ENCODE measurements around the gene EPSTI1.
"Not testable (repeated sequence)": the region's sequence is repeated elsewhere in the genome, so short reads cannot be mapped to it uniquely, and the experiment has no call there.

Gene EPSTI1

GRCh38 chr13:42994878-42995277 lies 2.8 kb upstream of the EPSTI1 start:
- ATAC-seq (ENCODE audit: low read depth) = no peak
- Mint-ChIP-seq H3K27me3 (no peaks in the 10 kb centered on the region), H3K4me3 (no peak overlapping the region), H3K9me3 (no peaks in the 10 kb centered on the region), H3K4me1 (peaks cover 16% of the 10 kb centered on the region), H3K27ac (peak overlapping the region; percentile 70), H3K36me3 (no peaks in the 10 kb centered on the region)
- no peak for DNase-seq (ENCODE audit: low spot score in 2 of 2)

GRCh38 chr13:42992764-42993122 lies 702 bp upstream of the EPSTI1 start:
- ATAC-seq (ENCODE audit: low read depth) = peak; percentile 0
- DNase-seq (ENCODE audit: low spot score in 2 of 2) = no peak
- Mint-ChIP-seq H3K4me1 (peaks cover 16% of the 10 kb centered on the region), H3K36me3 (no peaks in the 10 kb centered on the region), H3K27me3 (no peaks in the 10 kb centered on the region), H3K4me3 (peak overlapping the region; percentile 91), H3K27ac (peak overlapping the region; percentile 98), H3K9me3 (no peaks in the 10 kb centered on the region)

GRCh38 chr13:42991233-42991897 lies 676 bp downstream of the EPSTI1 start:
- peaks cover 16% of the 10 kb centered on the region for H3K4me1 Mint-ChIP-seq
- not testable (repeated sequence) for H3K36me3 Mint-ChIP-seq; H3K9me3 Mint-ChIP-seq; DNase-seq (ENCODE audit: low spot score in 2 of 2); ATAC-seq (ENCODE audit: low read depth); H3K27me3 Mint-ChIP-seq
- H3K27ac Mint-ChIP-seq = peak overlapping the region; percentile 98
- H3K4me3 Mint-ChIP-seq = peak overlapping the region; percentile 91

DNA sequence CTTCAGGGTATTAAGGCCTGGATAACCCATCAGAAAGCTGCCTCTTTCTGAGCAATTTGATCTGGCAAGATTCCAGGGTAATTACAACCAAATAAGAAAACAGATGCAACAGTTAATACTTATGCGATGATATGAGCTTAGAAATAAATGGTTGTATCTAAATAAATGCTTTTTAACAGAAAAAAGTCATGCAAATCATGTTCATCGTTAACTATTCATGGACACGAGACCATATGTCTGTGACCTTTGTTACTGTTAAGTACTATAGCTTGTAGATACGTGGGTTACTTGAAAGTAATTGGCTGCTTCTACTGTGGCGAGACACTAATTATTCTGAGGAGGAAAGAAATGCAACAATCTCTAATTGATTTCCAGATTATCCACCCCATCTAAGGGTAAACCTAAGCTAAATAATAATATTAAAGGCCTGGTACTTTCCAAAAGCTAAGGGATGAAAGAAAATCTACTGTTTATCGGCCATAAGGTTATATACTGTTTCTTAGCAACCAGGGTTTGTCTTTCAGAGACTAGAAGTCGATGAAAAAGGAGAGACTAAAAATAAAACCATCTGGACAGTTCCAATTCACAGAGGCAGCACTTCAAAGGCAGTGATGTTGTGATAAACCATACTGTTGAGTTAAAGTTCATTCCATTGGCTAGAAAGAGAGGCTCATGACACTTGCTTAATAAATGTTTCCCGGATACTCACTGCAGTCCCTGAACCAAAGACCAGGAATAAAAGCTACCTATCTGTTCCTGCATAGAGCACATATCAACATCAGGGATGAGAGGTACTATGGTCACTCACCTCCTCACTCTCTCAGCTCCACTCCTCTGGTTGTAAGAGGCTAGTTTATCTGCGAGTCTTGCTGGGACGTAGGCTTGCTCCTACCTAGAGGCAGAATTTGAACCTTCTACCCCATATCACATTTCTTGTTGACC lies 1.5 kb downstream of the EPSTI1 start:
- peaks cover 20% of the 10 kb centered on the region for H3K4me1 Mint-ChIP-seq
- H3K4me3 Mint-ChIP-seq = peak overlapping the region; percentile 91
- H3K36me3 Mint-ChIP-seq = no peaks in the 10 kb centered on the region
- peak; percentile 19 for ATAC-seq (ENCODE audit: low read depth)
- no peaks in the 10 kb centered on the region for H3K9me3 Mint-ChIP-seq
- H3K27ac Mint-ChIP-seq = peak overlapping the region; percentile 98
- no peak for DNase-seq (ENCODE audit: low spot score in 2 of 2)
- H3K27me3 Mint-ChIP-seq = no peaks in the 10 kb centered on the region

- no peaks in the 10 kb centered on the region for H3K27me3 Mint-ChIP-seq
- H3K27ac Mint-ChIP-seq = peak overlapping the region; percentile 72
- H3K4me1 Mint-ChIP-seq = peaks cover 36% of the 10 kb centered on the region
- no peak for ATAC-seq (ENCODE audit: low read depth)
- no peaks in the 10 kb centered on the region for H3K9me3 Mint-ChIP-seq
- peaks cover 8% of the 10 kb centered on the region for H3K36me3 Mint-ChIP-seq
- no peak overlapping the region for H3K4me3 Mint-ChIP-seq
- DNase-seq (ENCODE audit: low spot score in 2 of 2) = no peak
These were observed 5.9 kb downstream of the EPSTI1 start for GRCh38 chr13:42986176-42986574.

GRCh38 chr13:42985312-42986175 lies 6.5 kb downstream of the EPSTI1 start:
- Mint-ChIP-seq H3K36me3 (peaks cover 12% of the 10 kb centered on the region), H3K27me3 (no peaks in the 10 kb centered on the region), H3K9me3 (no peaks in the 10 kb centered on the region), H3K4me1 (peaks cover 30% of the 10 kb centered on the region), H3K4me3 (no peak overlapping the region), H3K27ac (peak overlapping the region; percentile 72)
- no peak for ATAC-seq (ENCODE audit: low read depth)
- DNase-seq (ENCODE audit: low spot score in 2 of 2) = no peak

DNA sequence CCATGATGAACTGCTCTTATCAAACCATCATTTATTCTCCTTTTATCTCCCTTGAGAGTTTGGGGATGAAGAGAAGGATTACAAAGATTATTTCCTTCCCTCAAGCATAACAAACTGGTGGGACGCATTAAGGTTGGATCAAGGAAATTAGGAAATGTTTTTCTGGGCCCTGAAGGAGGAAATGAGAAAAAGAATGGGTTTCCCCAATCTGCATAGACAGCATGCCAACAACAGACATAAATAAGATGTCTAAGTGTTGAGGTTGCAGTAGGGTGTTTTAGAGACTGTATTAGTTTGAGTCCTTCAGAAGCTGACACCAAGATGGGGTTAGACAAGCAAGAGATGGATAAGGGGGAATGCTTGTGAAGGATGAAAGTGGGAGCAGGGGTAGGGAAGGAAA lies 7.3 kb downstream of the EPSTI1 start:
- Mint-ChIP-seq H3K27me3 (no peaks in the 10 kb centered on the region), H3K9me3 (peaks cover 3% of the 10 kb centered on the region), H3K36me3 (peaks cover 19% of the 10 kb centered on the region), H3K27ac (peak overlapping the region; percentile 65), H3K4me3 (peak overlapping the region; percentile 43), H3K4me1 (peaks cover 28% of the 10 kb centered on the region)
- ATAC-seq (ENCODE audit: low read depth) = peak; percentile 47
- no peak for DNase-seq (ENCODE audit: low spot score in 2 of 2)

DNA sequence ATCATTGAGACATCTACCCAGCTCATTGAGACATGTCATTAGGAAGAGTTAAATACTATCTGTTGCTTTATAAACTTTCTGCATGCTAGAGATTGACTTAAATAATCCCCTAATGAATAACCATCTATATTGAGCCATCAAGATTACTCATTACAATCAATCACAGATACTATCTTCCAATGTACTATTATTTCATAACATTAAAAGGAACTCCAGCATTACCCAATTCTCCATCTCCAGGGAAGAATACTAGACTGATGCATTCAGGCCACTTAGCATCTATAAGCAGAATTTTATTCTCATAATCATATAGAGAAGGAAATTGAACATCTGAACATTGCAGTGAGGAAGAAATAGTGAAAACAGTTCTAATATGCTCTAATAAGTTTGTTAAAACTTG lies 8.0 kb downstream of the EPSTI1 start:
- DNase-seq (ENCODE audit: low spot score in 2 of 2) (no peak), ATAC-seq (ENCODE audit: low read depth) (no peak)
- no peak overlapping the region for H3K4me3 Mint-ChIP-seq
- H3K27ac Mint-ChIP-seq = peak overlapping the region; percentile 15
- H3K36me3 Mint-ChIP-seq = peaks cover 19% of the 10 kb centered on the region
- H3K9me3 Mint-ChIP-seq = peaks cover 3% of the 10 kb centered on the region
- peaks cover 28% of the 10 kb centered on the region for H3K4me1 Mint-ChIP-seq
- no peaks in the 10 kb centered on the region for H3K27me3 Mint-ChIP-seq

DNA sequence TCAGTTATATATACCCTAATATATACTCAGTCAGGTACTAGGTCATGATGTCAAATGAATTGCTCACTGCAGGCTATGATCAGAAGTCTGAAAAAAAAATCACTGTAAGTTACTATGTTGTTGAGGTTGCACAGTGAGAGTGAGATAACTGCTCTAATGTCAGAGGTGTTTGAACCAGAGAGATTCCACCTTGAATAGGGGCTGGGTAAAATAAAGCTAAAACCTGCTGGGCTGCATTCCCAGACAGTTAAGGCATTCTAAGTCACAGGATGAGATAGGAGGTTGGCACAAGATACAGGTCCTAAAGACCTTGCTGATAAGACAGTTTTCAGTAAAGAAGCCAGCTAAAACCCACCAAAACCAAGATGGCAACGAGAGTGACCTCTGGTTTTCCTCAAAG lies 10.2 kb downstream of the EPSTI1 start:
- peaks cover 3% of the 10 kb centered on the region for H3K9me3 Mint-ChIP-seq
- no peaks in the 10 kb centered on the region for H3K27me3 Mint-ChIP-seq
- no peak overlapping the region for H3K4me3 Mint-ChIP-seq
- DNase-seq (ENCODE audit: low spot score in 2 of 2) = no peak
- no peak for ATAC-seq (ENCODE audit: low read depth)
- peaks cover 34% of the 10 kb centered on the region for H3K4me1 Mint-ChIP-seq
- H3K36me3 Mint-ChIP-seq = peaks cover 21% of the 10 kb centered on the region
- peak overlapping the region; percentile 52 for H3K27ac Mint-ChIP-seq

DNA sequence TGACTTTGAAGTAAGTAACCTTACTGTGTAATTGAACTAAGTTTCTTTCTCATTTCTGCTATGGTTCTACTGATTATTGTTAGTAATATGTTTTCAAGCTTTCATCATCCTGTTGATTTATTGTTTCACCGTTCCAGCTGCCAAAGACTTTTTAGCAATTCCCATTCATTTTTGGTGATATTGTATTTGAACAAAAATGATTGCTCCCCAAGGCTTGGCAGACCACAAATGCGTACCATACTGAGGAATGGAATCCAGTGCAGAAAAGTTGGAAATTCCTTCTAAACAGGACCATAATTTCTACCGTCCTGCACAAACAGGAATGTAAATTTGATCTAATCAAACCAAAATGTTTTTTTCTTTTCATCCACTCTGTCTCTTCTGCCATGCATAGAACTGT lies 10.7 kb downstream of the EPSTI1 start:
- DNase-seq (ENCODE audit: low spot score in 2 of 2) = no peak
- Mint-ChIP-seq H3K27me3 (no peaks in the 10 kb centered on the region), H3K36me3 (peaks cover 21% of the 10 kb centered on the region), H3K9me3 (peaks cover 3% of the 10 kb centered on the region), H3K4me1 (peaks cover 34% of the 10 kb centered on the region), H3K4me3 (no peak overlapping the region), H3K27ac (peak overlapping the region; percentile 56)
- ATAC-seq (ENCODE audit: low read depth) = no peak

DNA sequence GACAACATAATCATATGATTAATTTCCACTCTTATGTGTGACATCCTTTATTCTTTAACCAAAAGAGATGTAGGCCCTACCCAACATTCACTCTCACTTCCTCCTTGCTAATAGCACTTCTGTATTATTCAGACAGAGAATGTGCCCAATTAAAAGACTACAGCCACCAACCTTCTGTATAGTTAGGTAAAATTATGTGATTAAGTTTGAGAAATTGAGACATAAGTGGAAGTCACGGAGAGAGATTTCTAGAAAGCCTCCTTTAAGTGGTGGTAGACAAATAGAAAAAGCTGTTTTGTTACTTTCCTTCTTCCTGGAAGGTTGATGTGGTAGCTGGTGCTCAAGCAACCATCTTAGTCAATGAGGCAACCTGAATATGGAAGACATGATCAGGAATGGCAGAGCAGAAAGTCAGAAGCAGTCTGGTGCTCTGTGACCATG lies 14.8 kb downstream of the EPSTI1 start:
- H3K36me3 Mint-ChIP-seq = peaks cover 23% of the 10 kb centered on the region
- H3K27me3 Mint-ChIP-seq = no peaks in the 10 kb centered on the region
- ATAC-seq (ENCODE audit: low read depth) (peak; percentile 100), DNase-seq (ENCODE audit: low spot score in 2 of 2) (peak in 1 of 2 donors; percentile 26)
- H3K9me3 Mint-ChIP-seq = peaks cover 5% of the 10 kb centered on the region
- H3K4me3 Mint-ChIP-seq = no peak overlapping the region
- peak overlapping the region; percentile 48 for H3K27ac Mint-ChIP-seq
- H3K4me1 Mint-ChIP-seq = peaks cover 11% of the 10 kb centered on the region

DNA sequence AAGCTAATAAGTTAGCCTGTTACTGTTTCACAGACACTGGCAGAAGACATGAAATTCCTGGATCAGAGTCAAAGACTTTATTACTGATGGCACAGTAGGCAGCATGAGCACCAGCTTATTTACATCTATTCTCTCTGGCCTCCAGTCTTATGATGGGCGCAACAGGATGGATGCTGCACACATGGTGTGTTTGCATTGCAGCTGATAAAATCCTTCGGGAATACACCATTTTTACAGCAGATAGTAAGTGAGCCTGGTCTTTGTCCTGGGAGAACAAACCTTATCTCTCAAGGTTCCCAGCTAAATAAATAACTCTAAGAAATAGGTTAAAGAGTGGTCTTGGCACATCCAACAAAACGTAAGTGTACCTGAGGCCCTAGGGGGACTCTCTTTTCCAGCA lies 16.0 kb downstream of the EPSTI1 start:
- Mint-ChIP-seq H3K4me1 (peaks cover 21% of the 10 kb centered on the region), H3K9me3 (peaks cover 5% of the 10 kb centered on the region), H3K4me3 (no peak overlapping the region), H3K27ac (peak overlapping the region; percentile 48), H3K36me3 (peaks cover 20% of the 10 kb centered on the region), H3K27me3 (no peaks in the 10 kb centered on the region)
- no peak for DNase-seq (ENCODE audit: low spot score in 2 of 2)
- ATAC-seq (ENCODE audit: low read depth) = no peak

DNA sequence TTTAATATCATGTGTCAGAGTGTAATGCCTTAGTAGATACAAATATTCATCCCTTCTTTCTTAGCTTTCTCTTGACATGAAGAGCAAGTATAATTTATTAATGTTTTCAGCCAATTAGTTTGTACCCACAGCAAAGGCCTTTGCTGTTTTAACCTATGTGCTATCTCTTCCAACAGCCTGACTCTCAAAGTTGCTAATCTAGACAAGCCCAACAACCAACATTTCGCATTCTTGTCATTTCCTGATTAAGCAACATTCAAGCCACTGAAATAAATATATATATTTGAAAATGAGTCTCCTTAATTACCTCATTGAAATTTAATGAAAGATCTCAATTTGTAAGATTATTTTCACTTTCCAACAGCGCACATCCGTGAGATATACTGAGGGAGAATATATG lies 18.5 kb downstream of the EPSTI1 start:
- H3K9me3 Mint-ChIP-seq = peaks cover 2% of the 10 kb centered on the region
- DNase-seq (ENCODE audit: low spot score in 2 of 2) (no peak), ATAC-seq (ENCODE audit: low read depth) (no peak)
- H3K4me1 Mint-ChIP-seq = peaks cover 33% of the 10 kb centered on the region
- H3K27me3 Mint-ChIP-seq = no peaks in the 10 kb centered on the region
- H3K27ac Mint-ChIP-seq = no peak overlapping the region
- H3K36me3 Mint-ChIP-seq = peaks cover 18% of the 10 kb centered on the region
- no peak overlapping the region for H3K4me3 Mint-ChIP-seq

All from memory B cell (primary cell).